Breast epithelium (tissue), 3 donors: Measurements from ENCODE around the gene SDK2.

Experiments
- CTCF ChIP-seq, 3 donors: fragments of 450-650 bp; IDR thresholded peaks; one replicate each; pipeline ENCODE4 v1.5.1; 2016 to 2017; ENCODE audit warnings: antibody characterized with exemption in 3 of 3, mild to moderate bottlenecking in 3 of 3, moderate library complexity in 3 of 3
- POLR2A ChIP-seq: fragments of 450-650 bp; IDR thresholded peaks from one replicate; pipeline ENCODE4 v1.6.1; 2016; ENCODE audit warnings: antibody characterized with exemption, mild to moderate bottlenecking, moderate library complexity
- POLR2AphosphoS5 ChIP-seq, 3 donors: sonication (generic); formaldehyde crosslinking; IDR thresholded peaks; one replicate each; pipeline ENCODE4 v1.6.1; 2017; ENCODE audit warnings: antibody characterized with exemption in 3 of 3

GRCh38 chr17:73379826-73380225 lies 264.4 kb downstream of the SDK2 start:
- no peak for TF ChIP-seq POLR2A
- TF ChIP-seq CTCF (IDR thresholded peaks at IDR 0.05) = no peak
- no peak for TF ChIP-seq POLR2AphosphoS5 (IDR thresholded peaks at IDR 0.05)
